ENCODE results near the gene RALGAPA2.

RALGAPA2 gene

DNA sequence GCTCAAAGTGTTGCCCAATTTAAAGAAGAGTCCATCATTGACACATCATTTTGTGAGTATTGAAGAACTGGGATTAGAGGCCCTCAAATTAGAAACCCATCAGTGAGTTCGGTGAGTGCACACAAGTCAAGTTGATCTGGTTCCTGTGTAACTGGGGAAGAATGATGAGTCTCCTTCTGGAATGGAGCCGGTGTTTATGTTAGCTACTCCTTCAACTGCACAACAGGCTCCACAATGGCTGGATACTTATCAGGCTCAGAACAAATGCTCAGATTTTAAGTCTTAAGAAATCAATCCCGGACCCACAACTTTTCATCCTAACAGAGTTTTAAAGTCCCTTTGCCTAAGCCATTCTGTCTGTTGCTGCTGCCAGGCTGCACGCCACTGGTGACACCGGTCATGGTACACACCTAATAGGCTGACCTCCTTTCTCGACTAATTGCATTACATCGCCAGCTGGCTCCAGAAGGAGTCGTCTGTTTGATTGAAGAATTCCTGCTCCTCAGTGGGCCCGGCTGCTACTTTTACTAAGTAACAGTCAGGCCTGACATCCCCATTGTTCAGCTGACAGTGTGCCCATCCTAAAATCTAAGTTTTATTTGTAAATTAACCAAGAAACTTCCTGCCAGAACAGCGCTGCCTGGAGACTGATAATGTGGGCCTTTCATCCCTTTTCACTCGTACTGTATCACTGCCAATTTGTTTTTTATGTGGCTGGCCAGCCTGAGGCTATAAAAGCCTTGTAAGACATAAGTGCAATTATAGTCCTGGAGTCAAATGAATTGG lies 214.2 kb downstream of the RALGAPA2 start:
- TF ChIP-seq, protein P1, sequence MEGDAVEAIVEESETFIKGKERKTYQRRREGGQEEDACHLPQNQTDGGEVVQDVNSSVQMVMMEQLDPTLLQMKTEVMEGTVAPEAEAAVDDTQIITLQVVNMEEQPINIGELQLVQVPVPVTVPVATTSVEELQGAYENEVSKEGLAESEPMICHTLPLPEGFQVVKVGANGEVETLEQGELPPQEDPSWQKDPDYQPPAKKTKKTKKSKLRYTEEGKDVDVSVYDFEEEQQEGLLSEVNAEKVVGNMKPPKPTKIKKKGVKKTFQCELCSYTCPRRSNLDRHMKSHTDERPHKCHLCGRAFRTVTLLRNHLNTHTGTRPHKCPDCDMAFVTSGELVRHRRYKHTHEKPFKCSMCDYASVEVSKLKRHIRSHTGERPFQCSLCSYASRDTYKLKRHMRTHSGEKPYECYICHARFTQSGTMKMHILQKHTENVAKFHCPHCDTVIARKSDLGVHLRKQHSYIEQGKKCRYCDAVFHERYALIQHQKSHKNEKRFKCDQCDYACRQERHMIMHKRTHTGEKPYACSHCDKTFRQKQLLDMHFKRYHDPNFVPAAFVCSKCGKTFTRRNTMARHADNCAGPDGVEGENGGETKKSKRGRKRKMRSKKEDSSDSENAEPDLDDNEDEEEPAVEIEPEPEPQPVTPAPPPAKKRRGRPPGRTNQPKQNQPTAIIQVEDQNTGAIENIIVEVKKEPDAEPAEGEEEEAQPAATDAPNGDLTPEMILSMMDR (IDR thresholded peaks at IDR 0.05; ENCODE audit: borderline replicate concordance, insufficient read depth, low read depth, low read length), result no peak
- H3K4me3 ChIP-seq (ENCODE audit: low read depth, low read length), result no peak overlapping the region

DNA sequence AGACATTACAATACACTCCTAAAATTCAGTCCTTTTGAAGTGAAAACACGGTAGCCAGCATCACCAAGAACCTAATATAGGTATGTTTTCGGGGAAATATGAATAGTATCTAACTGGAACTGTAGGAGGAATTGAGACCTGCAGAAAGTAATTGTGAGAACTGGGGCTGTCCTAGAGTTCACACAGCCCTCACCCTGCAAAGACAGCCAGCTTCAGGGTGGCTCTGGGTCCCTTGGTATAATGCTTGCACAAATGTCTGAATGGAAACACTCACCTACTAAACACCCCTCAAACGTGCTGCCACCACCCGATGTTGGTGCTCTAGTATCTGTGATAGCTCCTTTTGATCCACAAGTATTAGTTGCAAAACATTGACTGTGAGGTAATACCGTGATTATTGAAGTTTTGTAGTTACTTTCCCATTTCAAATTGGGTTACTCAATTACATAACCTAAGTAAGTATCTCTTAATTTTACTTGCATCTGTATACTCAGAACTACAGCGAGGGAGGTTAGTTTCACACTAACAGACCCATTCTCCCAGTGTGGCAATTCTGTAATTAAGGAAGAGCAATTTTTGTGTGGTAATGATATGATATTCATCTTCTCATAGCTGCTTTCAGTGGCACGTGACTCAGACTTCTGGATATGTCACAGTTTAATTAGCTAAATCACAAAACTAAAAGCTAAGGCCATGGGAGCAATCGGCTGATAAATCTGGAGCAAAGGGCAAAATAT lies 215.0 kb downstream of the RALGAPA2 start:
- TF ChIP-seq, protein P1 (IDR thresholded peaks at IDR 0.05; ENCODE audit: borderline replicate concordance, insufficient read depth, low read depth, low read length), result no peak

GRCh38 chr20:20495729-20496503 lies 216.5 kb downstream of the RALGAPA2 start:
- TF ChIP-seq, protein P1 (IDR thresholded peaks at IDR 0.05; ENCODE audit: borderline replicate concordance, insufficient read depth, low read depth, low read length), result no peak
- H3K4me3 ChIP-seq (ENCODE audit: low read depth, low read length), result no peak overlapping the region

More for the DNA sequence above, 215.0 kb downstream of the RALGAPA2 start:
- no peak overlapping the region for H3K4me3 ChIP-seq (ENCODE audit: low read depth, low read length)

GRCh38 chr20:20493701-20494100 lies 218.7 kb downstream of the RALGAPA2 start:
- no peak overlapping the region for H3K4me3 ChIP-seq (ENCODE audit: low read depth, low read length)
- TF ChIP-seq, protein P1 (IDR thresholded peaks at IDR 0.05; ENCODE audit: borderline replicate concordance, insufficient read depth, low read depth, low read length), result no peak

- TF ChIP-seq, protein P1 (IDR thresholded peaks at IDR 0.05; ENCODE audit: borderline replicate concordance, insufficient read depth, low read depth, low read length), result no peak
- no peak overlapping the region for H3K4me3 ChIP-seq (ENCODE audit: low read depth, low read length)
These were observed 219.7 kb downstream of the RALGAPA2 start for GRCh38 chr20:20492521-20493332.

GRCh38 chr20:20491784-20492264 lies 220.6 kb downstream of the RALGAPA2 start:
- TF ChIP-seq, protein P1 (IDR thresholded peaks at IDR 0.05; ENCODE audit: borderline replicate concordance, insufficient read depth, low read depth, low read length), result no peak
- H3K4me3 ChIP-seq (ENCODE audit: low read depth, low read length), result no peak overlapping the region
